ENCODE results near the gene RIC8B.

Gene RIC8B

DNA sequence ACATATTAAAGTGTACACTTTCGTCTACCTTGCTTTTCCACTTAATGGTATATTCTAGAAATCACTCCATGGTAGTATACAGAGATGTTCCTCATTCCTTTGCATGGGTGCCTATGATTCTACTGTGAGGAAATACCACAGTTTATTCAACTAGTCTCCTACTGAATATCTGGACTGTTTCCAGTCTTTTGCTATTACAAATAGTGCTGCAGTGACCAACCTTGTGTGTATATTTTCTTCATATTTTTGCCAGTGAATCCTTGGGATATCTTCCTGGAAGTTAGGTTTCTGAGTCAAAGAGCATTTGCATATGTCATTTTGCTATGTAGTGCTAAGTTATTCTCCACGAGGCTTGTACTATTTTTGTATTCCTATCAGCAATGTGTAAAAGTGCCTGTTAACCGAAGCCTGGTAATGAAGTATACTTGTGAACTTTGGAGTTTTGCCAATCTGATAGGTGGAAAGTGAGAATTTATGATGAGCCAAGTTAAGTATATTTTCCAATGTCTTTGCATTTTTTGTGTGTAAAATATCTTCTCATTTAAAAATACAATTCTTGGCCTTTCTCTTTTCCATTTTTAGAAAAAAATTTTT is 149.9 kb downstream of the RIC8B start:
- DNase-seq (ENCODE audit: low read depth), result no peak
- H3K4me3 ChIP-seq (ENCODE audit: low read depth, low read length), result no peak overlapping the region
- TF ChIP-seq, protein P1, sequence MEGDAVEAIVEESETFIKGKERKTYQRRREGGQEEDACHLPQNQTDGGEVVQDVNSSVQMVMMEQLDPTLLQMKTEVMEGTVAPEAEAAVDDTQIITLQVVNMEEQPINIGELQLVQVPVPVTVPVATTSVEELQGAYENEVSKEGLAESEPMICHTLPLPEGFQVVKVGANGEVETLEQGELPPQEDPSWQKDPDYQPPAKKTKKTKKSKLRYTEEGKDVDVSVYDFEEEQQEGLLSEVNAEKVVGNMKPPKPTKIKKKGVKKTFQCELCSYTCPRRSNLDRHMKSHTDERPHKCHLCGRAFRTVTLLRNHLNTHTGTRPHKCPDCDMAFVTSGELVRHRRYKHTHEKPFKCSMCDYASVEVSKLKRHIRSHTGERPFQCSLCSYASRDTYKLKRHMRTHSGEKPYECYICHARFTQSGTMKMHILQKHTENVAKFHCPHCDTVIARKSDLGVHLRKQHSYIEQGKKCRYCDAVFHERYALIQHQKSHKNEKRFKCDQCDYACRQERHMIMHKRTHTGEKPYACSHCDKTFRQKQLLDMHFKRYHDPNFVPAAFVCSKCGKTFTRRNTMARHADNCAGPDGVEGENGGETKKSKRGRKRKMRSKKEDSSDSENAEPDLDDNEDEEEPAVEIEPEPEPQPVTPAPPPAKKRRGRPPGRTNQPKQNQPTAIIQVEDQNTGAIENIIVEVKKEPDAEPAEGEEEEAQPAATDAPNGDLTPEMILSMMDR (IDR thresholded peaks at IDR 0.05; ENCODE audit: control insufficient read depth, extremely low read depth, insufficient read depth), result no peak

DNA sequence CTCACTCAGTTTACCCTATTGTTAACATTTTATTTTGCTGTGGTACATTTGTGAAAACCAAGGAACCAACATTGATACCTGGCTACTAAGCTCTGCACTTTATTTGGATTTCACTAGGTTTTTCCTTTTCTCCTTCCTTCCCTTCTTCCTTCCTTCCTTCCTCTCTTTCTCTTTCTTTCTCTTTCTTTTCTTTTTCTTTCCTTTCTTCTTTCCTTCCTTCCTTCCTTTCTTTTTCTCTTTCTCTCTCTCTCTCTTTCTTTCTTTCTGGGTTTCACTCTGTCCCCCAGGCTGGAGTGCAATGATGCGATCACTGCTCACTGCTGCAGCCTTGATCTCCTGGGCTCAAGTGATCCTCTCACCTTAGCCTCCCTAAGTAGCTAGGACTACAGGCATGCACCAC is 152.2 kb downstream of the RIC8B start:
- no peak overlapping the region for H3K4me3 ChIP-seq (ENCODE audit: low read depth, low read length)
- TF ChIP-seq, protein P1 (IDR thresholded peaks at IDR 0.05; ENCODE audit: control insufficient read depth, extremely low read depth, insufficient read depth), result no peak
- DNase-seq (ENCODE audit: low read depth), result no peak

DNA sequence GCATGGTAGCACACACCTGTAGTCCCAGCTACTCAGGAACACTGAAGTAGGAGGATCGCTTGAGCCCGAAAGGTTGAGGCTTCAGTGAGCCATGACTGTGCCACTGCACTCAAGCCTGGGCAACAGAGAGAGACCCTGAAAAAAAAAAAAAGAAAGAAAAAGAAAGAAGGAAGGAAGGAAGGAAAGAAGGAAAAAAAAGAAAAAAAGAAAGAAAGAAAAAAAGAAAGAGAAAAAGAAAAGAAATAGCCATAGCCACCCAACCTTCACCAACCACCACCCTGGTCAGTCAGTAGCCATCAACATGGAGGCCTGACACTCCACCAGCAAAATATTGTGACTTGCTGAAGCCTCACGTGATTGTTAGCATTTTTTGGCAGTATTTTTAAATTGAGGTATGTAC is 159.8 kb downstream of the RIC8B start:
- no peak for DNase-seq (ENCODE audit: low read depth)
- no peak overlapping the region for H3K4me3 ChIP-seq (ENCODE audit: low read depth, low read length)
- TF ChIP-seq, protein P1 (IDR thresholded peaks at IDR 0.05; ENCODE audit: control insufficient read depth, extremely low read depth, insufficient read depth), result no peak

All from LNCaP clone FGC (cell line).